HUES64 (cell line): ENCODE results near the gene GPRASP3.
A peak's percentile ranks its signal among the peaks of the same experiment; 100 is the strongest.
"Not testable (repeated sequence)": the region's sequence is repeated elsewhere in the genome, so short reads cannot be mapped to it uniquely, and the experiment has no call there.

Experiments
- H3K27ac ChIP-seq: 2 replicates; pipeline ENCODE4 v1.7.0; 2013; ENCODE audit warnings: low read depth, low read length, inconsistent platforms
- H3K27me3 ChIP-seq: 2 replicates; pipeline ENCODE4 v1.6.1; 2013; ENCODE audit warnings: mild to moderate bottlenecking, low read length; ENCODE audit not compliant: insufficient read depth
- H3K36me3 ChIP-seq: 2 replicates; pipeline ENCODE4 v1.6.1; 2013; ENCODE audit warnings: mild to moderate bottlenecking, low read length; ENCODE audit not compliant: insufficient read depth
- H3K4me1 ChIP-seq: 2 replicates; pipeline ENCODE4 v1.6.1; 2013; ENCODE audit warnings: mild to moderate bottlenecking, low read length, moderate library complexity; ENCODE audit not compliant: insufficient read depth
- H3K4me3 ChIP-seq: 2 replicates; pipeline ENCODE4 v1.5.1; 2013; ENCODE audit warnings: mild to moderate bottlenecking, low read length, moderate library complexity
- H3K9ac ChIP-seq: 2 replicates; pipeline ENCODE4 v1.6.1; 2013; ENCODE audit warnings: mild to moderate bottlenecking, low read depth, low read length
- H3K9me3 ChIP-seq: 2 replicates; pipeline ENCODE4 v1.6.1; 2013; ENCODE audit warnings: low read depth, low read length; ENCODE audit not compliant: insufficient read depth
- WGBS: fragments of 150-250, 120-280 bp; methylation state at CpG from one replicate; pipeline ENCODE4 v1.1.7; 2013; ENCODE audit warnings: missing lambda C conversion rate; 5-methylcytosine and 5-hydroxymethylcytosine counted together

GPRASP3 gene

GRCh38 chrX:102712981-102713625 lies 7.4 kb upstream of the GPRASP3 start:
- no peaks in the 10 kb centered on the region; the same call in 1 of the 2 replicates for H3K36me3 ChIP-seq
- H3K27ac ChIP-seq: no peak overlapping the region
- no peaks in the 10 kb centered on the region for H3K9me3 ChIP-seq
- peaks cover 10% of the 10 kb centered on the region for H3K27me3 ChIP-seq
- H3K4me3 ChIP-seq: peak overlapping the region; percentile 80
- H3K9ac ChIP-seq: peak overlapping the region; percentile 50; the same call in 1 of the 2 replicates
- H3K4me1 ChIP-seq: no peaks in the 10 kb centered on the region
- 2% methylated on average over 18 of the region's 23 CpGs for WGBS

- H3K4me3 ChIP-seq: no peak overlapping the region
- no peaks in the 10 kb centered on the region for H3K9me3 ChIP-seq
- H3K4me1 ChIP-seq: no peaks in the 10 kb centered on the region
- no peak overlapping the region for H3K27ac ChIP-seq
- H3K36me3 ChIP-seq: no peaks in the 10 kb centered on the region; the same call in 1 of the 2 replicates
- no peak overlapping the region for H3K9ac ChIP-seq
- peaks cover 8% of the 10 kb centered on the region for H3K27me3 ChIP-seq
- 88% methylated on average over 6 of the region's 6 CpGs for WGBS
These were observed 5.5 kb upstream of the GPRASP3 start for GRCh38 chrX:102714994-102715393.

- Histone ChIP-seq H3K9me3 (no peaks in the 10 kb centered on the region), H3K36me3 (no peaks in the 10 kb centered on the region; the same call in 1 of the 2 replicates), H3K27me3 (peaks cover 7% of the 10 kb centered on the region), H3K9ac (no peak overlapping the region), H3K4me3 (no peak overlapping the region), H3K27ac (no peak overlapping the region), H3K4me1 (no peaks in the 10 kb centered on the region)
- WGBS: 91% methylated on average over 5 of the region's 5 CpGs
These were observed 4.6 kb upstream of the GPRASP3 start for GRCh38 chrX:102715967-102716366.

- not testable (repeated sequence) for H3K36me3 ChIP-seq, H3K9me3 ChIP-seq, H3K27me3 ChIP-seq, H3K27ac ChIP-seq, H3K9ac ChIP-seq, H3K4me1 ChIP-seq
- H3K4me3 ChIP-seq: peak overlapping the region; percentile 68
- 89% methylated on average over 6 of the region's 7 CpGs for WGBS
These were observed 595 bp downstream of the GPRASP3 start for GRCh38 chrX:102721169-102721506.

- Histone ChIP-seq H3K9ac (no peak overlapping the region), H3K36me3 (no peaks in the 10 kb centered on the region), H3K27ac (no peak overlapping the region), H3K9me3 (no peaks in the 10 kb centered on the region), H3K4me1 (no peaks in the 10 kb centered on the region), H3K4me3 (no peak overlapping the region), H3K27me3 (no peaks in the 10 kb centered on the region)
- WGBS: 70% methylated on average over 1 of the region's 1 CpG
These were observed 2.9 kb downstream of the GPRASP3 start for GRCh38 chrX:102723456-102723855.

GRCh38 chrX:102727761-102728160 lies 7.2 kb downstream of the GPRASP3 start:
- H3K9me3 ChIP-seq: no peaks in the 10 kb centered on the region
- H3K4me1 ChIP-seq: no peaks in the 10 kb centered on the region
- no peak overlapping the region for H3K27ac ChIP-seq
- H3K4me3 ChIP-seq: no peak overlapping the region
- H3K27me3 ChIP-seq: no peaks in the 10 kb centered on the region
- H3K9ac ChIP-seq: no peak overlapping the region
- WGBS: 100% methylated on average over 1 of the region's 1 CpG
- H3K36me3 ChIP-seq: no peaks in the 10 kb centered on the region

- 100% methylated on average over 1 of the region's 1 CpG for WGBS
- H3K9me3 ChIP-seq: no peaks in the 10 kb centered on the region
- H3K36me3 ChIP-seq: no peaks in the 10 kb centered on the region
- H3K4me3 ChIP-seq: no peak overlapping the region
- H3K9ac ChIP-seq: no peak overlapping the region
- H3K4me1 ChIP-seq: no peaks in the 10 kb centered on the region
- H3K27ac ChIP-seq: no peak overlapping the region
- H3K27me3 ChIP-seq: no peaks in the 10 kb centered on the region
These were observed 8.1 kb downstream of the GPRASP3 start for GRCh38 chrX:102728646-102729045.

- no peaks in the 10 kb centered on the region for H3K27me3 ChIP-seq
- no peak overlapping the region for H3K4me3 ChIP-seq
- H3K4me1 ChIP-seq: peaks cover 5% of the 10 kb centered on the region; the same call in 1 of the 2 replicates
- no peak overlapping the region for H3K9ac ChIP-seq
- 67% methylated on average over 6 of the region's 7 CpGs for WGBS
- H3K27ac ChIP-seq: no peak overlapping the region
- no peaks in the 10 kb centered on the region for H3K9me3 ChIP-seq
- no peaks in the 10 kb centered on the region for H3K36me3 ChIP-seq
These were observed 19.1 kb downstream of the GPRASP3 start for GRCh38 chrX:102739657-102740056.

GRCh38 chrX:102744307-102744706 lies 23.8 kb downstream of the GPRASP3 start:
- no peaks in the 10 kb centered on the region for H3K9me3 ChIP-seq
- H3K27me3 ChIP-seq: no peaks in the 10 kb centered on the region
- no peak overlapping the region for H3K27ac ChIP-seq
- H3K9ac ChIP-seq: no peak overlapping the region
- peaks cover 12% of the 10 kb centered on the region; the same call in 1 of the 2 replicates for H3K36me3 ChIP-seq
- H3K4me1 ChIP-seq: peaks cover 5% of the 10 kb centered on the region; the same call in 1 of the 2 replicates
- H3K4me3 ChIP-seq: no peak overlapping the region
- no CpG with 5 or more reads among the region's 1 CpG for WGBS

- Histone ChIP-seq H3K27ac (no peak overlapping the region), H3K9me3 (no peaks in the 10 kb centered on the region), H3K36me3 (peaks cover 24% of the 10 kb centered on the region), H3K4me3 (peak overlapping the region; percentile 87), H3K27me3 (no peaks in the 10 kb centered on the region), H3K9ac (peak overlapping the region; percentile 78), H3K4me1 (peaks cover 5% of the 10 kb centered on the region; the same call in 1 of the 2 replicates)
- 5% methylated on average over 12 of the region's 14 CpGs for WGBS
These were observed 24.9 kb downstream of the GPRASP3 start for GRCh38 chrX:102745513-102745856.

GRCh38 chrX:102745857-102746584 lies 25.5 kb downstream of the GPRASP3 start:
- H3K27ac ChIP-seq: no peak overlapping the region
- H3K36me3 ChIP-seq: peaks cover 28% of the 10 kb centered on the region
- under 1% methylated on average over 61 of the region's 61 CpGs for WGBS
- no peaks in the 10 kb centered on the region for H3K27me3 ChIP-seq
- H3K4me3 ChIP-seq: peak overlapping the region; percentile 87
- peaks cover 5% of the 10 kb centered on the region; the same call in 1 of the 2 replicates for H3K4me1 ChIP-seq
- H3K9ac ChIP-seq: peak overlapping the region; percentile 78
- H3K9me3 ChIP-seq: no peaks in the 10 kb centered on the region
